GM12892 (cell line): ENCODE data around the gene PLCL1.

Experiments
- POLR2A ChIP-seq: IDR thresholded peaks from 2 replicates; pipeline ENCODE4 v1.6.1; 2011; ENCODE audit warnings: low read depth, low read length, control low read depth
- POLR2AphosphoS5 ChIP-seq: IDR thresholded peaks from 2 replicates; pipeline ENCODE4 v1.6.1; 2011; ENCODE audit warnings: low read depth, low read length, control low read depth
- TAF1 ChIP-seq: IDR thresholded peaks from 2 replicates; pipeline ENCODE4 v1.6.1; 2011; ENCODE audit warnings: low read depth, mild to moderate bottlenecking, control low read depth, low read length, borderline replicate concordance

- TF ChIP-seq TAF1 (no peak), POLR2A (no peak), POLR2AphosphoS5 (no peak)
These were observed 357.9 kb downstream of the PLCL1 start for GRCh38 chr2:198162276-198162675.
